Measurements from ENCODE around the gene CDK8.
"Not testable (repeated sequence)": the region's sequence is repeated elsewhere in the genome, so short reads cannot be mapped to it uniquely, and the experiment has no call there.

CDK8 gene

GRCh38 chr13:26295812-26296211 lies 41.9 kb downstream of the CDK8 start:
- H3K27me3 ChIP-seq (ENCODE audit: insufficient read depth, low read length) = no peaks in the 10 kb centered on the region
- no peaks in the 10 kb centered on the region for H3K4me1 ChIP-seq (ENCODE audit: insufficient read depth, low read length)
- H3K9me3 ChIP-seq (ENCODE audit: insufficient read depth, low read depth, low read length) = no peaks in the 10 kb centered on the region
- no peaks in the 10 kb centered on the region for H3K36me3 ChIP-seq (ENCODE audit: insufficient read depth, low read depth, low read length)
- no peak overlapping the region for H3K27ac ChIP-seq (ENCODE audit: low read length)
- no peak overlapping the region for H3K9ac ChIP-seq (ENCODE audit: low read depth, low read length)
- no peak overlapping the region for H3K4me3 ChIP-seq (ENCODE audit: low read length)

DNA sequence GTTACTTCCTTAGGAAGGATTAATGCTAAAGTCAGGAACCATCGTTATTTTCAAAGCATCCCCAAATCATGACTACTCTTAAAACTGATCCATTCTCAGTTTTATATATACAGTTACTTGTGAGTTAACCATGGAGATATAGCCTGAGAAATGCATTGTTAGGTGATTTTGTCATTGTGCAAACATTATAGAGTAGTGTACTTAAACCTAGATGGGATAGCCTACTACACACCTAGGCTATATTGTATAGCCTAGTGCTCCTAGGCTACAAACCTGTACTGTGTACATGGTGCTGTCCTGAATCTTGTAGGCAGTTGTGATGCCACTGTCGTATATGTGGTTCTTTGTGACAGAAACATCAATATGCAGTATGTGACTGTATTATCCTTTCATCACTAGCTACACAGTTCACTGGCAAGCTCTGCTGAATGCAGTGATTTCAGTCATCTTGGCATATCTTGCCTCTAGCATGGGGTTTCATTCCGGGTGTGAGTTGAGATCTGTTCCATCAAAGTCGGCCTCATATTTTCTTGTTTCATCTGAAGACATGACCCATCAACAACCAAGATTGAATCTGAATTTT lies 45.3 kb downstream of the CDK8 start:
- Histone ChIP-seq H3K9ac (ENCODE audit: low read depth, low read length) (no peak overlapping the region), H3K9me3 (ENCODE audit: insufficient read depth, low read depth, low read length) (no peaks in the 10 kb centered on the region), H3K4me1 (ENCODE audit: insufficient read depth, low read length) (no peaks in the 10 kb centered on the region), H3K4me3 (ENCODE audit: low read length) (no peak overlapping the region), H3K27me3 (ENCODE audit: insufficient read depth, low read length) (no peaks in the 10 kb centered on the region), H3K36me3 (ENCODE audit: insufficient read depth, low read depth, low read length) (no peaks in the 10 kb centered on the region), H3K27ac (ENCODE audit: low read length) (no peak overlapping the region)

DNA sequence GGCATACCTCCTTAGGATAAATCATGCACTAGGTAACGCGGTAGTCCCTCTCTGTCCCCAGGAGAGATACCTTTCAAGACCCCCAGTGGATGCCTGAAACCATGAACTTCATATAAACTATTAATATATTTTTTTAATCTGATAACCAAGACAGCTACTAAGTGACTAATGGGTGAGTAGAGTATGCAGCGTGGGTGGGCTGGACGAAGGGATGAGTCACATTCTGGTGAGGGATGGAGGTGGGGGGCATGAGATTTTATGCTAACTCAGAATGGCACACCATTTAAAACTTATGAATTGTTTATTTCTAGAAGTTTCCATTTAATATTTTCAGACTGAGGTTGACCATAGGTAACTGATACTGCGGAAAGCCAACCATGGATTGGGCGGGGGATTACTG lies 46.2 kb downstream of the CDK8 start:
- no peak overlapping the region for H3K27ac ChIP-seq (ENCODE audit: low read length)
- no peaks in the 10 kb centered on the region for H3K27me3 ChIP-seq (ENCODE audit: insufficient read depth, low read length)
- H3K4me3 ChIP-seq (ENCODE audit: low read length) = no peak overlapping the region
- no peaks in the 10 kb centered on the region for H3K36me3 ChIP-seq (ENCODE audit: insufficient read depth, low read depth, low read length)
- H3K9me3 ChIP-seq (ENCODE audit: insufficient read depth, low read depth, low read length) = no peaks in the 10 kb centered on the region
- H3K9ac ChIP-seq (ENCODE audit: low read depth, low read length) = no peak overlapping the region
- H3K4me1 ChIP-seq (ENCODE audit: insufficient read depth, low read length) = no peaks in the 10 kb centered on the region

GRCh38 chr13:26305676-26306075 lies 51.7 kb downstream of the CDK8 start:
- H3K27me3 ChIP-seq (ENCODE audit: insufficient read depth, low read length) = no peaks in the 10 kb centered on the region
- no peak overlapping the region for H3K4me3 ChIP-seq (ENCODE audit: low read length)
- no peaks in the 10 kb centered on the region for H3K9me3 ChIP-seq (ENCODE audit: insufficient read depth, low read depth, low read length)
- H3K4me1 ChIP-seq (ENCODE audit: insufficient read depth, low read length) = no peaks in the 10 kb centered on the region
- H3K27ac ChIP-seq (ENCODE audit: low read length) = no peak overlapping the region
- H3K36me3 ChIP-seq (ENCODE audit: insufficient read depth, low read depth, low read length) = no peaks in the 10 kb centered on the region
- no peak overlapping the region for H3K9ac ChIP-seq (ENCODE audit: low read depth, low read length)

- H3K9ac ChIP-seq (ENCODE audit: low read depth, low read length) = no peak overlapping the region
- H3K36me3 ChIP-seq (ENCODE audit: insufficient read depth, low read depth, low read length) = no peaks in the 10 kb centered on the region
- H3K27ac ChIP-seq (ENCODE audit: low read length) = no peak overlapping the region
Observed at GRCh38 chr13:26307701-26308100, 53.8 kb downstream of the CDK8 start.

DNA sequence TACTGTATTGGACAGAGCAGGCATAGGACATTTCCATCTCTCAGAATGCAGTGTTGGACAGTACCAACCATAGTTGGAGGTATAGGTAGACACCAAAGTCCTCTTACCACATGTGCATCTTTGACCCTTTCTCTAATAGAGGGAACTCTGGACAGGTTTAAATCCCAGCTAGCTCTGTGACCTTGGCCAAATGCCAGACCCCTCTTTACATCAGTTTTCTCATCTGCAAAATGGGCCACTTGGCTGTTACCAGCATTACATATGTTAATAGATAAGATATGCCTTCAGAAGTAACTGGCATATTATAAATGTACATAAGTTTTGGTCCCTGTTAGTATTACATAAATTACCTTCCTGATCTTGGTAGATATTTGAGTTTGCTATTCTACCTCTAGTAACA lies 54.3 kb downstream of the CDK8 start:
- H3K9ac ChIP-seq (ENCODE audit: low read depth, low read length) = no peak overlapping the region
- no peaks in the 10 kb centered on the region for H3K4me1 ChIP-seq (ENCODE audit: insufficient read depth, low read length)
- no peak overlapping the region for H3K27ac ChIP-seq (ENCODE audit: low read length)
- H3K36me3 ChIP-seq (ENCODE audit: insufficient read depth, low read depth, low read length) = no peaks in the 10 kb centered on the region
- no peak overlapping the region for H3K4me3 ChIP-seq (ENCODE audit: low read length)
- H3K27me3 ChIP-seq (ENCODE audit: insufficient read depth, low read length) = no peaks in the 10 kb centered on the region
- H3K9me3 ChIP-seq (ENCODE audit: insufficient read depth, low read depth, low read length) = no peaks in the 10 kb centered on the region

More at GRCh38 chr13:26307701-26308100, 53.8 kb downstream of the CDK8 start:
- Histone ChIP-seq H3K9me3 (ENCODE audit: insufficient read depth, low read depth, low read length) (no peaks in the 10 kb centered on the region), H3K4me3 (ENCODE audit: low read length) (no peak overlapping the region), H3K27me3 (ENCODE audit: insufficient read depth, low read length) (no peaks in the 10 kb centered on the region), H3K4me1 (ENCODE audit: insufficient read depth, low read length) (no peaks in the 10 kb centered on the region)

DNA sequence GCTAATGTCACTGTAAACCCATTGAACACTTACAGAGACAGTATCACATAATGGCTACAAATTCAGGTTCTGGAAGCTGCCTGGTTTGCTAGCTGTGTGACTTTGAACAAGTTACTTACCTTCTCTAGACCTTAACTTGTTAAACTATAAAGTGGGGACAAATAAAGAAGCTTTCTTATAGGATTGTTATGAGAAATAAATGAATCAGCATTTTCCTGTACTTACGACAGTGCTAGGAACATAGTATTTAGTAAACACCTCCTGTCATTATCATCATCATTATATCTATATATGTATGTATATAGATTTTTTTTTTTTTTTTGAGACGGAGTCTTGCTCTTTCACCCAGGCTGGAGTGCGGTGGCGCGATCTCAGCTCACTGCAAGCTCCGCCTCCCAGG lies 54.9 kb downstream of the CDK8 start:
- H3K9me3 ChIP-seq (ENCODE audit: insufficient read depth, low read depth, low read length) = no peaks in the 10 kb centered on the region
- no peak overlapping the region for H3K27ac ChIP-seq (ENCODE audit: low read length)
- H3K4me3 ChIP-seq (ENCODE audit: low read length) = no peak overlapping the region

GRCh38 chr13:26310003-26310402 lies 56.1 kb downstream of the CDK8 start:
- H3K9me3 ChIP-seq (ENCODE audit: insufficient read depth, low read depth, low read length) = no peaks in the 10 kb centered on the region
- H3K27ac ChIP-seq (ENCODE audit: low read length) = no peak overlapping the region
- no peak overlapping the region for H3K9ac ChIP-seq (ENCODE audit: low read depth, low read length)
- no peaks in the 10 kb centered on the region for H3K36me3 ChIP-seq (ENCODE audit: insufficient read depth, low read depth, low read length)
- H3K4me3 ChIP-seq (ENCODE audit: low read length) = no peak overlapping the region
- no peaks in the 10 kb centered on the region for H3K27me3 ChIP-seq (ENCODE audit: insufficient read depth, low read length)
- no peaks in the 10 kb centered on the region for H3K4me1 ChIP-seq (ENCODE audit: insufficient read depth, low read length)

More for the DNA sequence above, 54.9 kb downstream of the CDK8 start:
- no peaks in the 10 kb centered on the region for H3K36me3 ChIP-seq (ENCODE audit: insufficient read depth, low read depth, low read length)
- no peak overlapping the region for H3K9ac ChIP-seq (ENCODE audit: low read depth, low read length)
- no peaks in the 10 kb centered on the region for H3K4me1 ChIP-seq (ENCODE audit: insufficient read depth, low read length)
- H3K27me3 ChIP-seq (ENCODE audit: insufficient read depth, low read length) = no peaks in the 10 kb centered on the region

GRCh38 chr13:26310470-26310869 lies 56.5 kb downstream of the CDK8 start:
- no peaks in the 10 kb centered on the region for H3K36me3 ChIP-seq (ENCODE audit: insufficient read depth, low read depth, low read length)
- H3K27ac ChIP-seq (ENCODE audit: low read length) = no peak overlapping the region
- H3K9ac ChIP-seq (ENCODE audit: low read depth, low read length) = no peak overlapping the region
- H3K4me1 ChIP-seq (ENCODE audit: insufficient read depth, low read length) = no peaks in the 10 kb centered on the region
- H3K27me3 ChIP-seq (ENCODE audit: insufficient read depth, low read length) = no peaks in the 10 kb centered on the region
- no peaks in the 10 kb centered on the region for H3K9me3 ChIP-seq (ENCODE audit: insufficient read depth, low read depth, low read length)
- no peak overlapping the region for H3K4me3 ChIP-seq (ENCODE audit: low read length)

DNA sequence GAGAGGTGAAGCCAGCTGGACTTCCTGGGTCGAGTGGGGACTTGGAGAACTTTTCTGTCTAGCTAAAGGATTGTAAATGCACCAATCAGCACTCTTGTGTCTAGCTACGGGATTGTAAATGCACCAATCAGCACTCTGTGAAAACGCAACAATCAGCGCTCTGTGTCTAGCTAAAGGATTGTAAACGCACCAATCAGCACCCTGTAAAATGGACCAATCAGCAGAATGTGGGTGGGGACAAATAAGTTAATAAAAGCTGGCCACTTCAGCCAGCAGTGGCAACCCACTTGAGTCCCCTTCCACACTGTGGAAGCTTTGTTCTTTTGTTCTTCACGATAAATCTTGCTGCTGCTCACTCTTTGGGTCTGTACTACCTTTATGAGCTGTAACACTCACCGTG lies 58.1 kb downstream of the CDK8 start:
- H3K27ac ChIP-seq (ENCODE audit: low read length); H3K9ac ChIP-seq (ENCODE audit: low read depth, low read length); H3K4me3 ChIP-seq (ENCODE audit: low read length); H3K4me1 ChIP-seq (ENCODE audit: insufficient read depth, low read length); H3K36me3 ChIP-seq (ENCODE audit: insufficient read depth, low read depth, low read length); H3K9me3 ChIP-seq (ENCODE audit: insufficient read depth, low read depth, low read length); H3K27me3 ChIP-seq (ENCODE audit: insufficient read depth, low read length): not testable (repeated sequence)

DNA sequence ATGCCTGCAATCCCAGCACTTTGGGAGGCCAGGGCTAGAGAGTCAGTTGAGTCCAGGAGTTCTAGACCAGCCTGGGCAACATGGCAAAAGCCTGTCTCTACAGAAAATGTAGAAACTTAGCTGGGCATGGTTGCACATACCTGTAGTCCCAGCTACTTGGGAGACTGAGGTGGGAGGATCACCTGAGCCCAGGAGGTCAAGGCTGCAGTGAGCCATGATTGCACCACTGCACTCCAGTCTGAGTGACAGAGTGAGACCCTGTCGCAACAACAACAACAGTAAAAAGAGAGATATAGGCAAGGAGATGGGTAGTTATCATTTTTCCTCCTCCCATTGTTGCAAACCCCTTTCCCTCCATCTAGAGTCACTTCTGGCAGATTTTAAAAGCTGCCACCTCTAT lies 62.2 kb downstream of the CDK8 start:
- not testable (repeated sequence) for H3K4me3 ChIP-seq (ENCODE audit: low read length); H3K4me1 ChIP-seq (ENCODE audit: insufficient read depth, low read length); H3K27me3 ChIP-seq (ENCODE audit: insufficient read depth, low read length); H3K9me3 ChIP-seq (ENCODE audit: insufficient read depth, low read depth, low read length); H3K27ac ChIP-seq (ENCODE audit: low read length); H3K36me3 ChIP-seq (ENCODE audit: insufficient read depth, low read depth, low read length); H3K9ac ChIP-seq (ENCODE audit: low read depth, low read length)

- Histone ChIP-seq H3K27ac (ENCODE audit: low read length) (no peak overlapping the region), H3K9me3 (ENCODE audit: insufficient read depth, low read depth, low read length) (no peaks in the 10 kb centered on the region), H3K36me3 (ENCODE audit: insufficient read depth, low read depth, low read length) (no peaks in the 10 kb centered on the region), H3K4me1 (ENCODE audit: insufficient read depth, low read length) (0 out of 2 replicates have a peak, but pooled peaks cover 2% of the 10 kb centered on the region), H3K9ac (ENCODE audit: low read depth, low read length) (no peak overlapping the region), H3K4me3 (ENCODE audit: low read length) (no peak overlapping the region), H3K27me3 (ENCODE audit: insufficient read depth, low read length) (no peaks in the 10 kb centered on the region)
Observed at GRCh38 chr13:26320766-26321165, 66.8 kb downstream of the CDK8 start.

Measured in iPS-20b (cell line).